Keratinocyte (primary cell): ENCODE results near the gene SOWAHA.
"Not testable (repeated sequence)": the region's sequence is repeated elsewhere in the genome, so short reads cannot be mapped to it uniquely, and the experiment has no call there.

Source experiments
- CTCF ChIP-seq, 3 experiments: IDR thresholded peaks in 1 of 3; conservative IDR thresholded peaks in 1 of 3; optimal IDR thresholded peaks in 1 of 3; 2 replicates in 2 of 3; 3 replicates in 1 of 3; pipeline versions ENCODE3 to v1.5.1; 2011; ENCODE audit warnings: low read length in 3 of 3, mild to moderate bottlenecking in 3 of 3, moderate library complexity in 2 of 3, control low read depth in 1 of 3, inconsistent platforms in 1 of 3; ENCODE audit not compliant: insufficient read depth in 2 of 3; ENCODE audit errors: extremely low read depth in 1 of 3
- EZH2 ChIP-seq: IDR thresholded peaks from one replicate; pipeline ENCODE4 v1.6.1; 2012; ENCODE audit warnings: inconsistent platforms, mild to moderate bottlenecking, low read length, moderate library complexity

DNA sequence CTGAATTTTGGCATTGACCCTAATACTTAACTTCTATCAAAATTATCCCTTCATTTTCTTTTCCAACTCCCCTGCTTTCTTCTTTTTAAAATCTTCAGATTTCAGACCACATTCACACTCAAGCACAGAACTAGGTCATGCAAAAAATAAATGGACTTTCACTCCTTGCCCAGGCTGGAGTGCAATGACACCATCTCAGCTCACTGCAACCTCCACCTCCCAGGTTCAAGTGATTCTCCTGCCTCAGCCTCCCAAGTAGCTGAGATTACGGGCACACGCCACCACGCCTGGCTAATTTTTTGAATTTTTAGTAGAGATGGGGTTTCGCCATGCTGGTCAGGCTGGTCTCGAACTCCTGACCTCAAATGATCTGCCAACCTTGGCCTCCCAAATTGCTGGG, 41.9 kb downstream of the SOWAHA start:
- TF ChIP-seq CTCF (optimal IDR thresholded peaks at IDR 0.05 in 1 of 3, IDR thresholded peaks at IDR 0.05 in 1 of 3, conservative IDR thresholded peaks at IDR 0.05 in 1 of 3; ENCODE audit: extremely low read depth in 1 of 3, insufficient read depth in 2 of 3, low read length in 3 of 3); EZH2: not testable (repeated sequence)
